Mammary epithelial cell (primary cell): ENCODE results near the gene SMC1B.

Source experiments
- CTCF ChIP-seq, 2 donors: IDR thresholded peaks in 1 of 2; conservative IDR thresholded peaks in 1 of 2; 2 replicates each; pipeline ENCODE4 v1.5.1; 2011 to 2012; ENCODE audit warnings: inconsistent platforms in 2 of 2, low read length in 2 of 2, mild to moderate bottlenecking in 2 of 2, control low read depth in 1 of 2, low read depth in 1 of 2; ENCODE audit not compliant: insufficient read depth in 1 of 2; ENCODE audit errors: extremely low read depth in 1 of 2
- EZH2 ChIP-seq: IDR thresholded peaks from 2 replicates; pipeline ENCODE4 v1.6.1; 2012; ENCODE audit warnings: low read length, inconsistent platforms, borderline replicate concordance

- TF ChIP-seq CTCF (conservative IDR thresholded peaks at IDR 0.05 in 1 of 2, IDR thresholded peaks at IDR 0.05 in 1 of 2; ENCODE audit: extremely low read depth in 1 of 2, insufficient read depth in 1 of 2, low read depth in 1 of 2, low read length in 2 of 2) (no peak), EZH2 (no peak)
Measured at GRCh38 chr22:45399712-45400445, 13.5 kb downstream of the SMC1B start.
